Naive thymus-derived CD4-positive, alpha-beta T cell (primary cell): Measurements from ENCODE around the gene STX16. TPM values are rescaled to one million over a fixed set of nuclear protein-coding genes. Genes with fewer than 3 reads are reported as not detected.

Source experiments
- ATAC-seq: fragments of 150-1000 bp; cut with Tn5 transposase; 2 replicates; pipeline ENCODE4 v1.10.0; 2021; ENCODE audit warnings: mild to moderate bottlenecking, moderate library complexity
- CTCF ChIA-PET: fragments of 350-600 bp; sonication (Branson Sonifier 250); formaldehyde crosslinking; loops from one replicate; lab custom pipeline; 2021; ENCODE audit warnings: antibody characterized with exemption; lab: Charles Lee
- POLR2A ChIA-PET: fragments of 350-600 bp; sonication (Branson Sonifier 250); formaldehyde crosslinking; loops from one replicate; lab custom pipeline; 2021; ENCODE audit warnings: antibody characterized with exemption, inconsistent platforms; lab: Charles Lee
- DNase-seq, 9 donors: peaks; one replicate each; pipeline versions ENCODE4 v3.0.0 to v3.0.0-alpha.2; 2020 to 2022; ENCODE audit warnings: mixed read lengths in 1 of 9
- H3K27ac ChIP-seq: one replicate; pipeline ENCODE4 v1.7.0; 2013; ENCODE audit warnings: mild to moderate bottlenecking, low read depth, low read length, moderate library complexity
- H3K27me3 ChIP-seq, 2 donors: one replicate each; pipeline ENCODE4 v1.7.0; 2013; ENCODE audit warnings: low read length in 2 of 2, mild to moderate bottlenecking in 2 of 2, moderate library complexity in 2 of 2; ENCODE audit not compliant: control insufficient read depth in 2 of 2, insufficient read depth in 2 of 2
- H3K36me3 ChIP-seq, 3 experiments: 1 replicate in 2 of 3; 2 replicates in 1 of 3; pipeline ENCODE4 v1.7.0; 2013; ENCODE audit warnings: low read length in 3 of 3, mild to moderate bottlenecking in 3 of 3, moderate library complexity in 1 of 3; ENCODE audit not compliant: insufficient read depth in 3 of 3, control insufficient read depth in 2 of 3
- H3K4me1 ChIP-seq, 2 donors: one replicate each; pipeline ENCODE4 v1.7.0; 2013; ENCODE audit warnings: low read length in 2 of 2, mild to moderate bottlenecking in 2 of 2, moderate library complexity in 1 of 2; ENCODE audit not compliant: control insufficient read depth in 2 of 2, insufficient read depth in 2 of 2
- H3K4me3 ChIP-seq: 2 replicates; pipeline ENCODE4 v1.7.0; 2013; ENCODE audit warnings: mild to moderate bottlenecking, low read length
- H3K9me3 ChIP-seq, 3 experiments: 1 replicate in 2 of 3; 2 replicates in 1 of 3; pipeline ENCODE4 v1.7.0; 2013; ENCODE audit warnings: low read length in 3 of 3; ENCODE audit not compliant: control insufficient read depth in 2 of 3
- H3K27ac Mint-ChIP-seq, 9 donors: one replicate each; pipeline ENCODE4 v1.8.0; 2020 to 2022; ENCODE audit warnings: mixed read lengths in 9 of 9, mild to moderate bottlenecking in 8 of 9, moderate library complexity in 5 of 9, inconsistent platforms in 2 of 9
- H3K27me3 Mint-ChIP-seq, 5 donors: one replicate each; pipeline ENCODE4 v1.8.0; 2021 to 2022; ENCODE audit warnings: mixed read lengths in 5 of 5, mild to moderate bottlenecking in 1 of 5
- H3K36me3 Mint-ChIP-seq, 5 donors: one replicate each; pipeline ENCODE4 v1.8.0; 2020 to 2022; ENCODE audit warnings: mixed read lengths in 5 of 5, mild to moderate bottlenecking in 3 of 5, inconsistent platforms in 1 of 5
- H3K4me1 Mint-ChIP-seq, 7 donors: one replicate each; pipeline ENCODE4 v1.8.0; 2020 to 2022; ENCODE audit warnings: mixed read lengths in 7 of 7, mild to moderate bottlenecking in 3 of 7, inconsistent platforms in 1 of 7
- H3K4me3 Mint-ChIP-seq, 10 donors: one replicate each; pipeline ENCODE4 v1.8.0; 2020 to 2022; ENCODE audit warnings: mild to moderate bottlenecking in 10 of 10, mixed read lengths in 10 of 10, moderate library complexity in 6 of 10, inconsistent platforms in 2 of 10
- H3K9me3 Mint-ChIP-seq, 11 donors: one replicate each; pipeline ENCODE4 v1.8.0; 2020 to 2022; ENCODE audit warnings: mixed read lengths in 11 of 11, mild to moderate bottlenecking in 4 of 11, inconsistent platforms in 1 of 11, moderate library complexity in 1 of 11
- intact Hi-C, 2 donors: fragments of 100-400 bp; cut with micrococcal nuclease; formaldehyde crosslinking; loops; one replicate each; pipeline ENCODE4 v1.15.1; 2023
- polyA plus RNA-seq, 2 donors: library from polyadenylated mRNA; unstranded; fragments of 300-500 nt; fragmentation: Illumina TruSeq; gene quantifications; one replicate each; pipeline ENCODE4 v1.2.3, GENCODE V29; 2021
- total RNA-seq, 6 experiments: library from RNA in 5 of 6; stranded (reverse) in 5 of 6; gene quantifications; 1 replicate in 5 of 6; 2 replicates in 1 of 6; pipeline ENCODE4 v1.2.3 and lab custom pipeline; 2021 to 2026

STX16 gene
- total and polyA plus RNA-seq, 7 experiments from 2014 or later, result 32.0 to 225 (median 185) TPM

DNA sequence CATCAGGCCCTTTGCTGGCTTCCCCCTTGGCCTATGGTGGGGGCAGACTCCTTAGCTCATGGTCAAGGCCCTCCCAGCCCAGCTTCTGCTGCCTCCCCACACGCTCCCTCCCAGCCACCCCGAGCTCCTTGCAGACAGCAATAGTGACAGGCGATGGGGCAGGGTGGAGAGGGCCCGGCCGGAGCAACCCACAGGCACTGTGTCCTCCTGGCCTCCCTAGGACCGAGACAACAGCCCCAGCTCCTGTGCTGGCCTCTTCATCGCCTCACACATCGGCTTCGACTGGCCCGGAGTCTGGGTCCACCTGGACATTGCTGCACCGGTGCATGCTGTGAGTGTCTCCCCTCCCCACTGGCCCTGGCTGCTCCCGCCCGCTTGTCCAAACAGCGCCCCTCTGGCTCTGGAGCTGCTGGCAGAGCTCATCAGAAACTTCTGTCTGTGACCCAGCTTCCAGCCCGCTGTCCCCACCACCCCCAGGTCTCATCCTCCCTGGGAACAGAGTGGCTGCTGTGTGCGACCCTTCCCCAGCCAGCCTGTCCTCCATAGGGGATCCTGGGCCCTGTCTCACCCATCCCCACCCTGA, 63.3 kb downstream of the STX16 start:
- H3K27ac Mint-ChIP-seq, result no peak overlapping the region
- intact Hi-C loops, result no loop called here
- Histone ChIP-seq H3K36me3 (peaks cover 0 to 5% (median 0%) of the 10 kb centered on the region in 3 experiments), H3K27ac (no peak overlapping the region), H3K4me3 (no peak overlapping the region), H3K4me1 (no peaks in the 10 kb centered on the region), H3K9me3 (no peaks in the 10 kb centered on the region), H3K27me3 (no peaks in the 10 kb centered on the region)
- peaks cover 0 to 5% (median 0%) of the 10 kb centered on the region in 11 donors for H3K9me3 Mint-ChIP-seq
- H3K36me3 Mint-ChIP-seq, result peaks cover 0 to 3% (median 0%) of the 10 kb centered on the region in 5 donors
- no peaks in the 10 kb centered on the region for H3K27me3 Mint-ChIP-seq
- POLR2A ChIA-PET, result interaction anchor here (0.7 kb wide), 1 partner anchor 15 kb away, joined by 3 read pairs; no protein-coding TSS in a partner anchor
- peak in 1 of 9 donors; percentile 14 for DNase-seq
- no peak overlapping the region for H3K4me3 Mint-ChIP-seq
- H3K4me1 Mint-ChIP-seq, result no peaks in the 10 kb centered on the region
- CTCF ChIA-PET, result no interaction called here
- no peak for ATAC-seq

DNA sequence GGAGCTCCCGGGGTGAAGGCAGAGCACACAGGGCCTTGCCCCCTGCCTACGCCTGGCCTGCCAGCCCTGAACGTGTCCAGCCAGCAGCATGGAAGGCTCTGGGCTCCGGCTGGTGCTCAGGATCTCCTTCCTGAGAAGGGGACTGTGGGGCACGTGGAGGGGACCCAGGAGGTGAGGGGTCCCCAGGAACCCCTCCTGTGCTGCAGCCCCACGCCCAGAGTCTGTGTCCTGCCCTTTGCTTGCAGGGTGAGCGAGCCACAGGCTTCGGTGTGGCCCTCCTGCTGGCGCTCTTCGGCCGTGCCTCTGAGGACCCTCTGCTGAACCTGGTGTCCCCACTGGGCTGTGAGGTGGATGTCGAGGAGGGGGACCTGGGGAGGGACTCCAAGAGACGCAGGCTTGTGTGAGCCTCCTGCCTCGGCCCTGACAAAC, 63.9 kb downstream of the STX16 start:
- no peaks in the 10 kb centered on the region for H3K4me1 ChIP-seq
- ATAC-seq (no peak), DNase-seq (peak in 2 of 9 donors; percentile 3 to 15)
- ChIA-PET CTCF (no interaction called here), POLR2A (interaction anchor here (0.7 kb wide), 1 partner anchor 16 kb away, joined by 3 read pairs; no protein-coding TSS in a partner anchor)
- H3K27me3 Mint-ChIP-seq, result no peaks in the 10 kb centered on the region
- intact Hi-C loops, result no loop called here
- peaks cover 0 to 5% (median 0%) of the 10 kb centered on the region in 3 experiments for H3K36me3 ChIP-seq
- H3K4me3 ChIP-seq, result no peak overlapping the region
- H3K27me3 ChIP-seq, result no peaks in the 10 kb centered on the region
- H3K4me1 Mint-ChIP-seq, result no peaks in the 10 kb centered on the region
- H3K36me3 Mint-ChIP-seq, result peaks cover 0 to 3% (median 0%) of the 10 kb centered on the region in 5 donors
- no peak overlapping the region for H3K4me3 Mint-ChIP-seq
- H3K9me3 Mint-ChIP-seq, result peaks cover 0 to 5% (median 0%) of the 10 kb centered on the region in 11 donors
- no peak overlapping the region for H3K27ac ChIP-seq
- H3K27ac Mint-ChIP-seq, result no peak overlapping the region
- H3K9me3 ChIP-seq, result no peaks in the 10 kb centered on the region

DNA sequence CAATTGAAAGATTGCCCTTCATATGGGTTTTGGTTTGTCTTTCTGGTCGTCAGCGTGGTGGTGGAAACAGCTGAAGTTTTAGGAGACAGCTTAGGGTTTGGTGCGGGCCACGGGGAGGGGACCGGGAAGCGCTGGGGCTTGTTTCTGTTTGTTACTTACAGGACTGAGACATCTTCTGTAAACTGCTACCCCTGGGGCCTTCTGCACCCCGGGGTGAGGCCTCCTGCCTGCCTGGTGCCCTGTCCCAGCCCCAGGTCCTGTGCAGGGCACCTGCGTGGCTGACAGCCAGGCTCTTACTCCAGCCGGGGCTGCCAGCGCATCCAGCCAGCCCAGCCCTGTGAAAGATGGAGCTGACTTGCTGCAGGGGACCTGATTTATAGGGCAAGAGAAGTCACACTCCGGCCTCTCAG, 64.3 kb downstream of the STX16 start:
- intact Hi-C loops, result no loop called here
- H3K36me3 ChIP-seq, result peaks cover 0 to 5% (median 0%) of the 10 kb centered on the region in 3 experiments
- no peak overlapping the region for H3K4me3 ChIP-seq
- ATAC-seq (no peak), DNase-seq (peak in 1 of 9 donors; percentile 16)
- H3K9me3 ChIP-seq, result no peaks in the 10 kb centered on the region
- Mint-ChIP-seq H3K4me1 (no peaks in the 10 kb centered on the region), H3K27ac (no peak overlapping the region), H3K27me3 (peaks cover 0 to under 1% (median 0%) of the 10 kb centered on the region in 5 donors), H3K9me3 (peaks cover 0 to 5% (median 0%) of the 10 kb centered on the region in 11 donors), H3K4me3 (no peak overlapping the region), H3K36me3 (peaks cover 0 to 3% (median 0%) of the 10 kb centered on the region in 5 donors)
- POLR2A ChIA-PET, result interaction anchor here (0.7 kb wide), 1 partner anchor 16 kb away, joined by 3 read pairs; no protein-coding TSS in a partner anchor
- H3K27me3 ChIP-seq, result no peaks in the 10 kb centered on the region
- no peak overlapping the region for H3K27ac ChIP-seq
- CTCF ChIA-PET, result no interaction called here
- no peaks in the 10 kb centered on the region for H3K4me1 ChIP-seq

DNA sequence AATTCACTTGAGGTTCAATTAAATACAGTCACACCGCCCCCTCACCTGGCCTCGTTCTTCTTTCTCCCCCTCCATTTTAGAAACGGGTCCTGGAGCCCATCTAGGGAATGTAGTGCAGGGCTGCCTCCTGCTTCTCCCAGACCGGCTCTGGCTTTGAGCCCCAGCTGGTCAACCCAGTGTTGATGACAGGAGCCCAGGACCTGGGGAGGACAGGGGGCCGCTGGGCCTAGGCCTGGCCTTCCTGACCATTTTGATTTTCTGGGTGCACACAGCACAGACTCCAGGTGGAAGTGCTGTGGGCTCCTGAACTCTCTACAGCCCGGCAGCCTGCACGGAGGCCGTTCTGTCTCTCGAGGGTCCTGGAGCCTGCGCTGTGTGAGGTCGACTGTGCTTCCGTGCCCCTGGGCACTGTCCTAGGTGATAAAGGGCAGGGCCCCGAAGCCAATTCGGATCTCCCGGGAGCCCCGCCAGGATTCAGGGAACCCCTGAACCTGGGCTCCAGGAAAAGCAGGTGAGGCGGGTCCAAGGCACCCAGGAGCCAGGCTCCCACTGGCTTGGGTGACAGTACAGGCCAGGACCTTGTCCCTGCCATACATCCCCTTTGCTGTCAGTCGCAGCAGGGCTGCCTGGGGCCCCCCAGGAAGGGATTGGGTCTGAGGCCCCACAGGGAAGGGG, 64.9 kb downstream of the STX16 start:
- POLR2A ChIA-PET, result no interaction called here
- Histone ChIP-seq H3K4me3 (no peak overlapping the region), H3K36me3 (peaks cover 0 to 5% (median 0%) of the 10 kb centered on the region in 3 experiments), H3K27me3 (no peaks in the 10 kb centered on the region), H3K27ac (no peak overlapping the region), H3K4me1 (no peaks in the 10 kb centered on the region), H3K9me3 (no peaks in the 10 kb centered on the region)
- H3K4me1 Mint-ChIP-seq, result no peaks in the 10 kb centered on the region
- peaks cover 0 to 5% (median 0%) of the 10 kb centered on the region in 11 donors for H3K9me3 Mint-ChIP-seq
- intact Hi-C loops, result no loop called here
- H3K27ac Mint-ChIP-seq, result no peak overlapping the region
- CTCF ChIA-PET, result no interaction called here
- H3K4me3 Mint-ChIP-seq, result no peak overlapping the region
- ATAC-seq, result no peak
- H3K36me3 Mint-ChIP-seq, result peaks cover 0 to 3% (median 0%) of the 10 kb centered on the region in 5 donors
- H3K27me3 Mint-ChIP-seq, result peaks cover 0 to 6% (median 5%) of the 10 kb centered on the region in 5 donors
- peak in 2 of 9 donors; percentile 2 to 14 for DNase-seq

DNA sequence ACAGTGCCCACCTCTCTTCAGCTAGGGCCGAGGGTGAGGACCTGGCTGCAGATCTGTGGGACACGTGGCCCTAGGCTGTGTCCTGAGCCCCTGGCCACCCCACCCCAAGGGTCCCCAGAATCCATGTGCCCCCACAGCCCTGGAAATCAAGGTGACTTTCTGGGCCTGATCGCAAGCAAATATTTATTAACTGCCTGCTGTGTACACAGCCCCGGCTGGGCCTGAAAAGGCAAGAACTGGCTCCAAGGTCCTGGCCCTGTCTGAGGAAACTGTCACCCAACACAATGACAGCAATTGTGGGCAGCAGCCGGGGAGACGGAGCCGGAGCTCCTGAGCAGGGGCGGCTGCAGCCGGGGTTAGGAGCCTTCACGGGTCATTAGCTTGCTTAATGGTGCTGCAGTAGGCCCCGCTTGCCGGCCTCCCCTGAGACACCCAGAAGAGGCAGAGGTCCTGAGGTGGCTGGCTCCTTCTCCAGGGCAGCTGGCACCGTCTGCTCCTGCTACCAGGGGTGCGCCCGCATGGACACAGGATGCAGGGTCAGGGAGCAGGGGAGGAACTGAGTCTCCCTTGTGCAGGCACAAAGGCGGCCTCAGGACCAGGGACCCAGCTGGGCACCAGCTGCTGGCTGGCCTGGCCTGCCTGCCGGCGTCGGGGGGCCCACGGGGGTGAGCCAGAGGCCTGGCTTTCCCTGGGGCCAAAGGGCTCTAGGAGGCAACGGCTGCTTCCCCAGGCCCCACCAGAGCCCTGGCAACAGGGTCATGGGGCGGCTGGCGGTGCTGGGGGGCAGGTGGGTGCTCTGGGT, 65.6 kb downstream of the STX16 start:
- Mint-ChIP-seq H3K9me3 (peaks cover 0 to 5% (median 0%) of the 10 kb centered on the region in 11 donors), H3K27ac (no peak overlapping the region), H3K27me3 (peaks cover 5 to 12% (median 11%) of the 10 kb centered on the region in 5 donors), H3K4me1 (no peaks in the 10 kb centered on the region), H3K36me3 (peaks cover 0 to 3% (median 0%) of the 10 kb centered on the region in 5 donors), H3K4me3 (no peak overlapping the region)
- POLR2A ChIA-PET, result no interaction called here
- DNase-seq, result peak in 2 of 9 donors; percentile 3 to 16
- Histone ChIP-seq H3K36me3 (peaks cover 0 to 5% (median 0%) of the 10 kb centered on the region in 3 experiments), H3K4me1 (no peaks in the 10 kb centered on the region), H3K27me3 (no peaks in the 10 kb centered on the region), H3K9me3 (no peaks in the 10 kb centered on the region), H3K4me3 (no peak overlapping the region), H3K27ac (no peak overlapping the region)
- intact Hi-C loops, result no loop called here
- CTCF ChIA-PET, result no interaction called here
- ATAC-seq, result no peak

DNA sequence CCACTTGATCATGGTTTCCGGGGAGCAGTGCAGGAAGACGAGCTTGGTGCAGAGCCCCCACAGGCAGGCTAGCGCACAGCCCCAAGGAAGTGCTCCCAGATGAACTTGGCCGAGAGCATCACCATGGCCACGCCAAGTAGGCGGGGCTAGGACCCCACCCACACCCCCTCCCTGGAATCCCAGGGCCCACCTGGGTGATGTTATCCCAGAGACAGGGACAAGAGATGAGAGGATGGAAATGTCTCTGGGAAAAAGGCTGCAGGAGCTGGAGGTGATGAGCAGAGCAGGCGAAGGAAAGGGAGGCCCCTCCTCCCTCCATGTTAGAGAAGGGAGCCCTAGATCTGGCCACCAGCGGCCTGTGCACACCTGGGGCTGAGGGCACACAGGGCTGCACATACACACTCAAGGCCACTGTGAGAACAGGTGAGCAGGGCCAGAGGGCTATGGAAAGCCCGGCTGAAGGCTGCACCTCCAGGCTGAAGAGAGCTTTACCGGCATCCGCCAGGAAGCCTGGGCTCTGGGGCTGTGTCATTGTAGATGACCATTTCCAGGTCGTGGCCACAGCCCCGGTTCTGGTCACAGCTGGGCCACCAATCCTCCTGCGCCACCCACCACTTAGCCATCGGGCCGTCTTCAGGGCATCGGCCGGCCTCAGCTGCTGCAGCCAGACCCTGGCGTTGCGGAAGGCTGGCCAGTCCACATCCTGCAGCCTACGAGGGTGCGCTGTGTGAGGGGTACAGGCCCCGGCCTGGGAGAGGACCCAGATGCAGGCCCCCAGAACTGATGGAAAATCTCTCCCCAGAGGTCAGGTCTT, 66.4 kb downstream of the STX16 start:
- H3K4me3 ChIP-seq, result no peak overlapping the region
- intact Hi-C loops, result no loop called here
- Mint-ChIP-seq H3K27me3 (peaks cover 12 to 17% (median 15%) of the 10 kb centered on the region in 5 donors), H3K27ac (peak overlapping the region in 1 of 9 donors; percentile 34), H3K9me3 (peaks cover 0 to 4% (median 0%) of the 10 kb centered on the region in 11 donors), H3K4me3 (no peak overlapping the region), H3K4me1 (peaks cover 0 to 4% (median 0%) of the 10 kb centered on the region in 7 donors), H3K36me3 (peaks cover 0 to 3% (median 0%) of the 10 kb centered on the region in 5 donors)
- ChIA-PET POLR2A (no interaction called here), CTCF (no interaction called here)
- no peak overlapping the region for H3K27ac ChIP-seq
- ATAC-seq, result no peak
- H3K4me1 ChIP-seq, result no peaks in the 10 kb centered on the region
- no peaks in the 10 kb centered on the region for H3K9me3 ChIP-seq
- H3K36me3 ChIP-seq, result peaks cover 0 to 5% (median 0%) of the 10 kb centered on the region in 3 experiments
- DNase-seq, result peak in 2 of 9 donors; percentile 3 to 18
- no peaks in the 10 kb centered on the region for H3K27me3 ChIP-seq
